K562 (cell line): ENCODE data around the gene UPK3A. TPM values are rescaled to one million over a fixed set of nuclear protein-coding genes. Genes with fewer than 3 reads are reported as not detected.

Source experiments
- ATF7 ChIP-seq: fragments of 450-650 bp; IDR thresholded peaks from 2 replicates; pipeline ENCODE4 v1.7.1; 2014; ENCODE audit warnings: mild to moderate bottlenecking, moderate library complexity
- CBFA2T2 ChIP-seq: fragments of 450-650 bp; conservative IDR thresholded peaks from 2 replicates; pipeline ENCODE4 v1.6.1; 2017; ENCODE audit warnings: mild to moderate bottlenecking
- ETV5 ChIP-seq: sonication (generic); formaldehyde crosslinking; IDR thresholded peaks from 2 replicates; pipeline ENCODE4 v1.4.0; 2020; ENCODE audit warnings: low read depth, mild to moderate bottlenecking, missing genetic modification reagents
- EWSR1 ChIP-seq: fragments of 450-650 bp; IDR thresholded peaks from 2 replicates; pipeline ENCODE4 v1.6.1; 2018; ENCODE audit warnings: borderline replicate concordance, mild to moderate bottlenecking, low read depth, moderate library complexity; ENCODE audit not compliant: partially characterized antibody
- HNRNPUL1 ChIP-seq: fragments of 200-400 bp; formaldehyde crosslinking; IDR thresholded peaks from 2 replicates; pipeline ENCODE4 v1.6.1; 2017; ENCODE audit warnings: low read length
- IFI16 ChIP-seq: fragments of 250-450 bp; sonication (Bioruptor Pico); IDR thresholded peaks from 2 replicates; pipeline ENCODE4 v2.1.2; 2022; ENCODE audit warnings: mild to moderate bottlenecking, inconsistent platforms
- MEIS2 ChIP-seq: fragments of 450-650 bp; IDR thresholded peaks from 2 replicates; pipeline ENCODE4 v1.6.1; 2014; ENCODE audit warnings: mild to moderate bottlenecking; ENCODE audit not compliant: partially characterized antibody
- MTA3 ChIP-seq: fragments of 450-650 bp; formaldehyde crosslinking; IDR thresholded peaks from 2 replicates; pipeline ENCODE4 v1.6.1; 2017; ENCODE audit warnings: mild to moderate bottlenecking, borderline replicate concordance
- SRSF7 ChIP-seq: fragments of 200-400 bp; formaldehyde crosslinking; optimal IDR thresholded peaks from 2 replicates; pipeline ENCODE3; 2017; ENCODE audit warnings: mild to moderate bottlenecking, low read depth, low read length
- TCF3 ChIP-seq: sonication (generic); formaldehyde crosslinking; IDR thresholded peaks from 2 replicates; pipeline ENCODE4 v1.4.0; 2020; ENCODE audit warnings: mild to moderate bottlenecking, missing genetic modification reagents
- TEAD1 ChIP-seq, 2 experiments: fragments of 450-650 bp in 1 of 2; sonication (generic) in 1 of 2; formaldehyde crosslinking; IDR thresholded peaks; 2 replicates each; pipeline versions ENCODE4 v1.4.0 to v1.8.0; 2020 to 2022; ENCODE audit warnings: mild to moderate bottlenecking in 2 of 2, missing genetic modification reagents in 1 of 2
- ZFX ChIP-seq: sonication (generic); formaldehyde crosslinking; IDR thresholded peaks from 2 replicates; pipeline ENCODE4 v1.8.0; 2022; ENCODE audit warnings: mild to moderate bottlenecking, missing genetic modification reagents, moderate library complexity
- ZNF124 ChIP-seq: sonication (generic); formaldehyde crosslinking; IDR thresholded peaks from 2 replicates; pipeline ENCODE4 v1.8.1; 2022; ENCODE audit warnings: missing genetic modification reagents
- ZNF311 ChIP-seq: fragments of 250-450 bp; sonication (Bioruptor Pico); IDR thresholded peaks from 2 replicates; pipeline ENCODE4 v1.4.0; 2020; ENCODE audit warnings: mild to moderate bottlenecking, moderate library complexity
- ZNF436 ChIP-seq: fragments of 250-450, 450-650 bp; sonication (Bioruptor Pico); formaldehyde crosslinking; IDR thresholded peaks from 2 replicates; pipeline ENCODE4 v1.7.0; 2020; ENCODE audit warnings: mild to moderate bottlenecking
- ZNF696 ChIP-seq: fragments of 250-450 bp; sonication (Bioruptor Pico); conservative IDR thresholded peaks from 2 replicates; pipeline ENCODE4 v1.4.0; 2020; ENCODE audit warnings: mild to moderate bottlenecking, moderate library complexity
- polyA plus RNA-seq, 8 experiments: library from polyadenylated mRNA; depleted of rRNA in 4 of 8; stranded (reverse) in 5 of 8; unstranded in 3 of 8; fragments of >200 nt; fragmentation: Nextera tagmentation in 2 of 8; fragmentation: Illumina TruSeq in 1 of 8; extraction: Ambion mirVana in 2 of 8; extraction: Trizol in 1 of 8; gene quantifications; 2 replicates each; pipeline versions ENCODE4 v1.2.1 to v1.2.3, GENCODE V29; 2011 to 2014; ENCODE audit warnings: inconsistent platforms in 1 of 8, missing spikeins in 1 of 8
- total RNA-seq, 7 experiments: library from RNA; depleted of rRNA in 6 of 7; stranded (reverse); fragments of >200 nt in 6 of 7; fragmentation: Illumina TruSeq in 2 of 7; extraction: Trizol in 2 of 7; gene quantifications; 2 replicates each; pipeline versions ENCODE4 v1.2.1 to v1.2.3, GENCODE V29; 2011 to 2021; ENCODE audit warnings: low replicate concordance in 1 of 7
- TF ChIP-seq, protein P1 (sequence below): fragments of 200-800 bp; sonication (Bioruptor generic); IDR thresholded peaks from 2 replicates; pipeline ENCODE4 v1.6.1; 2017; ENCODE audit warnings: missing genetic modification characterization, missing compliant biosample characterization
- TF ChIP-seq, protein P2 (sequence below): IDR thresholded peaks from 2 replicates; pipeline ENCODE4 v1.6.1; 2011; ENCODE audit warnings: borderline replicate concordance, low read depth, mild to moderate bottlenecking, moderate library complexity, low read length; ENCODE audit not compliant: insufficient read depth, poor library complexity, severe bottlenecking
- TF ChIP-seq, protein P3 (sequence below), 3 experiments: IDR thresholded peaks in 2 of 3; conservative IDR thresholded peaks in 1 of 3; 2 replicates each; pipeline ENCODE4 v1.5.1; 2011 to 2012; ENCODE audit warnings: low read length in 3 of 3, mild to moderate bottlenecking in 3 of 3, control low read depth in 2 of 3, improper control_type of control experiment in 1 of 3, inconsistent platforms in 1 of 3, low read depth in 1 of 3, mixed read lengths in 1 of 3, moderate library complexity in 1 of 3; ENCODE audit not compliant: insufficient read depth in 2 of 3
- TF ChIP-seq, protein P4 (sequence below): fragments of 250-450 bp; sonication (Bioruptor Pico); IDR thresholded peaks from 2 replicates; pipeline ENCODE4 v1.8.0; 2021; ENCODE audit warnings: moderate library complexity, mild to moderate bottlenecking, inconsistent platforms

Gene UPK3A
- total and polyA plus RNA-seq, 9 of the 15 experiments (the other 6 are each of a cell fraction or from before 2014, with no cell fraction given), result not detected

DNA sequence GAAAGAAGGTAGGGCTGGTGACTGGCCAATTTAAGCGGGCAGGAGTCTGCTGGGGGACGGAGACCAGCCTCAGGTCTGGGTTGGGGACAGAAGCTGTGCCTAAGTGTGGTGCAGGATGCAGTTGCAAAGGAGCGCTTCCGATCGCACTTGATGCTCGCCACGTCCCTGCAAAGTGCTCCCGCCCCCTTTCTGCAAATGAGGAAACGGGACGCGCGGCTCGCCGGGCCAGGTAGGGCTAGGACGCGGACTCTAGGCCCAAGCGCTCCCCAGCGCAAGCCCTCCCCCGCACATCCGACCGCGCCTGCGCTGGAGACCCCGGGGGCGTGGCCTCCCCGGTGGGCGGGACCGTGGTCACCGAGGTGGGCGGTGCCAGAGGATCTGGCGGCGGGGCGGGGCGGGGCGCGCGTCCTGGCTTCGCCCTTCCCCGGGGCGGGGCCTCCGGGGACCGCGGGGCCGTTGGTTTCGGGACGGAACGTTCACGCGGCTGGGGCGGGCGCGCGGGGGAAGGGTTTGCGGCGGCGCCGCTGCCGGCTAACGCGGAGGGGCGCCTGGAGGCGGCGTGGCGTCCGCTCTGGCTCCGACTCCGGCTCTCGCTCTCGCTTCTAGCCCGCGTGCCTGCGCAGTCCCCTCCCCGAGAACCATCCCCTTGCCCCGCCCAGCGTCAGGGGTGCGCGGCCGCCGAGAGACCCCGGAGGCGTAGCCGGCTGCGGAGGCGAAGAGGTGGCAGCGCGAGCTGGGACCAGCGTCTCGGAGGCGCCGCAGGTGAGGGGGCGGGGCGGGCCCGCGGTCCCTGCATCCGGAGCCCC lies 24.9 kb downstream of the UPK3A start, which contains the start of gene FAM118A (continued):
- TF ChIP-seq, protein P1, sequence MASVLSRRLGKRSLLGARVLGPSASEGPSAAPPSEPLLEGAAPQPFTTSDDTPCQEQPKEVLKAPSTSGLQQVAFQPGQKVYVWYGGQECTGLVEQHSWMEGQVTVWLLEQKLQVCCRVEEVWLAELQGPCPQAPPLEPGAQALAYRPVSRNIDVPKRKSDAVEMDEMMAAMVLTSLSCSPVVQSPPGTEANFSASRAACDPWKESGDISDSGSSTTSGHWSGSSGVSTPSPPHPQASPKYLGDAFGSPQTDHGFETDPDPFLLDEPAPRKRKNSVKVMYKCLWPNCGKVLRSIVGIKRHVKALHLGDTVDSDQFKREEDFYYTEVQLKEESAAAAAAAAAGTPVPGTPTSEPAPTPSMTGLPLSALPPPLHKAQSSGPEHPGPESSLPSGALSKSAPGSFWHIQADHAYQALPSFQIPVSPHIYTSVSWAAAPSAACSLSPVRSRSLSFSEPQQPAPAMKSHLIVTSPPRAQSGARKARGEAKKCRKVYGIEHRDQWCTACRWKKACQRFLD (CRISPR knock-in tag), result peak; percentile 81
- TF ChIP-seq, protein P2, sequence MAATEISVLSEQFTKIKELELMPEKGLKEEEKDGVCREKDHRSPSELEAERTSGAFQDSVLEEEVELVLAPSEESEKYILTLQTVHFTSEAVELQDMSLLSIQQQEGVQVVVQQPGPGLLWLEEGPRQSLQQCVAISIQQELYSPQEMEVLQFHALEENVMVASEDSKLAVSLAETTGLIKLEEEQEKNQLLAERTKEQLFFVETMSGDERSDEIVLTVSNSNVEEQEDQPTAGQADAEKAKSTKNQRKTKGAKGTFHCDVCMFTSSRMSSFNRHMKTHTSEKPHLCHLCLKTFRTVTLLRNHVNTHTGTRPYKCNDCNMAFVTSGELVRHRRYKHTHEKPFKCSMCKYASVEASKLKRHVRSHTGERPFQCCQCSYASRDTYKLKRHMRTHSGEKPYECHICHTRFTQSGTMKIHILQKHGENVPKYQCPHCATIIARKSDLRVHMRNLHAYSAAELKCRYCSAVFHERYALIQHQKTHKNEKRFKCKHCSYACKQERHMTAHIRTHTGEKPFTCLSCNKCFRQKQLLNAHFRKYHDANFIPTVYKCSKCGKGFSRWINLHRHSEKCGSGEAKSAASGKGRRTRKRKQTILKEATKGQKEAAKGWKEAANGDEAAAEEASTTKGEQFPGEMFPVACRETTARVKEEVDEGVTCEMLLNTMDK, result peak; percentile 34
- TF ChIP-seq, protein P3, sequence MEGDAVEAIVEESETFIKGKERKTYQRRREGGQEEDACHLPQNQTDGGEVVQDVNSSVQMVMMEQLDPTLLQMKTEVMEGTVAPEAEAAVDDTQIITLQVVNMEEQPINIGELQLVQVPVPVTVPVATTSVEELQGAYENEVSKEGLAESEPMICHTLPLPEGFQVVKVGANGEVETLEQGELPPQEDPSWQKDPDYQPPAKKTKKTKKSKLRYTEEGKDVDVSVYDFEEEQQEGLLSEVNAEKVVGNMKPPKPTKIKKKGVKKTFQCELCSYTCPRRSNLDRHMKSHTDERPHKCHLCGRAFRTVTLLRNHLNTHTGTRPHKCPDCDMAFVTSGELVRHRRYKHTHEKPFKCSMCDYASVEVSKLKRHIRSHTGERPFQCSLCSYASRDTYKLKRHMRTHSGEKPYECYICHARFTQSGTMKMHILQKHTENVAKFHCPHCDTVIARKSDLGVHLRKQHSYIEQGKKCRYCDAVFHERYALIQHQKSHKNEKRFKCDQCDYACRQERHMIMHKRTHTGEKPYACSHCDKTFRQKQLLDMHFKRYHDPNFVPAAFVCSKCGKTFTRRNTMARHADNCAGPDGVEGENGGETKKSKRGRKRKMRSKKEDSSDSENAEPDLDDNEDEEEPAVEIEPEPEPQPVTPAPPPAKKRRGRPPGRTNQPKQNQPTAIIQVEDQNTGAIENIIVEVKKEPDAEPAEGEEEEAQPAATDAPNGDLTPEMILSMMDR (IDR thresholded peaks at IDR 0.05 in 2 of 3, conservative IDR thresholded peaks at IDR 0.05 in 1 of 3; ENCODE audit: insufficient read depth in 2 of 3, low read depth in 1 of 3, low read length in 3 of 3), result 0 out of 6 replicates have a peak, but pooled peaks of 2 of the 3 experiments have one; percentile 4 to 5
- TF ChIP-seq TEAD1 (CRISPR knock-in tag; IDR thresholded peaks at IDR 0.05) (no peak), ZNF436 (CRISPR knock-in tag) (no peak), TCF3 (CRISPR knock-in tag) (peak; percentile 35; the same call in 1 of the 2 replicates), CBFA2T2 (no peak), ZNF311 (CRISPR knock-in tag) (no peak), MTA3 (peak; percentile 62; the same call in 1 of the 2 replicates), ATF7 (peak; percentile 63; the same call in 1 of the 2 replicates), IFI16 (CRISPR knock-in tag) (no peak), HNRNPUL1 (no peak), ETV5 (CRISPR knock-in tag) (no peak), SRSF7 (no peak), EWSR1 (no peak), ZNF696 (CRISPR knock-in tag) (no peak), MEIS2 (peak; percentile 66), ZFX (CRISPR knock-in tag) (peak; percentile 95), ZNF124 (CRISPR knock-in tag) (no peak)
- TF ChIP-seq, protein P4, sequence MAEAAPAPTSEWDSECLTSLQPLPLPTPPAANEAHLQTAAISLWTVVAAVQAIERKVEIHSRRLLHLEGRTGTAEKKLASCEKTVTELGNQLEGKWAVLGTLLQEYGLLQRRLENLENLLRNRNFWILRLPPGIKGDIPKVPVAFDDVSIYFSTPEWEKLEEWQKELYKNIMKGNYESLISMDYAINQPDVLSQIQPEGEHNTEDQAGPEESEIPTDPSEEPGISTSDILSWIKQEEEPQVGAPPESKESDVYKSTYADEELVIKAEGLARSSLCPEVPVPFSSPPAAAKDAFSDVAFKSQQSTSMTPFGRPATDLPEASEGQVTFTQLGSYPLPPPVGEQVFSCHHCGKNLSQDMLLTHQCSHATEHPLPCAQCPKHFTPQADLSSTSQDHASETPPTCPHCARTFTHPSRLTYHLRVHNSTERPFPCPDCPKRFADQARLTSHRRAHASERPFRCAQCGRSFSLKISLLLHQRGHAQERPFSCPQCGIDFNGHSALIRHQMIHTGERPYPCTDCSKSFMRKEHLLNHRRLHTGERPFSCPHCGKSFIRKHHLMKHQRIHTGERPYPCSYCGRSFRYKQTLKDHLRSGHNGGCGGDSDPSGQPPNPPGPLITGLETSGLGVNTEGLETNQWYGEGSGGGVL, result no peak
